ENCODE results near the gene MYMX.
A peak's percentile ranks its signal among the peaks of the same experiment; 100 is the strongest.
"Not testable (repeated sequence)": the region's sequence is repeated elsewhere in the genome, so short reads cannot be mapped to it uniquely, and the experiment has no call there.

Gene MYMX

DNA sequence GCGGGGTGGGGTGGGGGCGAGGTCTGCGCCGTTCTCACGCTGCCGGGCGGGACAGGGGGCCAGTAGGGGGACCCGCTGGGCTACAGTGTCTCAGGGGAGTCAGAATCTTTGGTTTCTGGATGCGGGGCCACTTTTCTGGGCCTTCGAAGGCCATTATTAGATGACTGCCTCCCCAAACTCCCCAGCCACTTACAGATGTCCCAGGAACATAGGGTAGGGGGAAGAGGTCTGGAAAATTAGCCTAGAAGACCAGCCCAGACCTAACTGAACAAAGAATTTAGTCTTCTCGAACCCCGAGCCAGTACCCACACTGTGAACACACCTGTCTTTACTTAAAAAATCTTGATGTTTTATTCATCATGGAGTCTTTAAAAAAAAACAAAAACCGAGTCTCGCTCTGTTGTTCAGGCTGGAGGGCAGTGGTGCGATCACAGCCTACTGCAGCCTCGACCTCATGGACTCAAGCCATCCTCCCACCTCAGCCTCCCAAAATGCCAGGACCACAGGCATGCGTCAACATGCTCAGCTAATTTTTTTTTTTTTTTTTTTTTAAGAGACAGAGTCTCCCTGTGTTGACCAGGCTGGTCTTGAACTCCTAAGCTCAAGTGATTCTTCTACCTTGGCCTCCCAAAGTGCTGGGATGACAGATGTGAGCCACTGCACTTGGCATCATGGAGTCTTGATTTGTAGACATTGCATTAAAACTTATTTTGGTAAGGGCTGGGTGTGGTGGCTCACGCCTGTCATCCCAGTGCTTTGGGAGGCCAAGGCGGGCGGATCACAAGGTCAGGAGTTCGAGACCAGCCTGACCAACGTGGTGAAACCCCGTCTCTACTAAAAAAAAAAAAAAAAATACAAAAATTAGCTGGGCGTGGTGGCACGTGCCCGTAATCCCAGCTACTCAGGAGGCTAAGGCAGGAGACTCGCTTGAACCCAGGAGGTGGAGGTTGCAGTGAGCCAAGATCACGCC is 3.4 kb downstream of the MYMX start:
- DNase-seq (ENCODE audit: low read depth in 3 of 3): no peak

DNA sequence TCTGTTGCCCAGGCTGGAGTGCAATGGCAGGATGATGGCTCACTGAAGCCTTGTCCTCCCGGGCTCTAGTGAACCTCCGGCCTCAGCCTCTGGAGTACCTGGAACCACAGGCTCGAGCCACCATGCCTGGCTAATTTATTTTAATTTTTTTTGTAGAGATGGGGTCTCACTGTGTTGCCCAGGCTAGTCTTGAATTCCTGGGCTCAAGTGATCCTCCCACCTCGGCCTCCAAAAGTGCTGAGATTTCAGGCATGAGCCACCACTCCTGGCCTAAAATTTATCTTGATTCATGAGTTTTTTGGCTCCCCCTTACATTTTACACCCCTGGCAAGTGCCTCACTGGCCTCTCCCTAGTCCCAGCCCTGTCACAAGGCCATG is 4.2 kb downstream of the MYMX start:
- DNase-seq (ENCODE audit: low read depth in 3 of 3): no peak

DNA sequence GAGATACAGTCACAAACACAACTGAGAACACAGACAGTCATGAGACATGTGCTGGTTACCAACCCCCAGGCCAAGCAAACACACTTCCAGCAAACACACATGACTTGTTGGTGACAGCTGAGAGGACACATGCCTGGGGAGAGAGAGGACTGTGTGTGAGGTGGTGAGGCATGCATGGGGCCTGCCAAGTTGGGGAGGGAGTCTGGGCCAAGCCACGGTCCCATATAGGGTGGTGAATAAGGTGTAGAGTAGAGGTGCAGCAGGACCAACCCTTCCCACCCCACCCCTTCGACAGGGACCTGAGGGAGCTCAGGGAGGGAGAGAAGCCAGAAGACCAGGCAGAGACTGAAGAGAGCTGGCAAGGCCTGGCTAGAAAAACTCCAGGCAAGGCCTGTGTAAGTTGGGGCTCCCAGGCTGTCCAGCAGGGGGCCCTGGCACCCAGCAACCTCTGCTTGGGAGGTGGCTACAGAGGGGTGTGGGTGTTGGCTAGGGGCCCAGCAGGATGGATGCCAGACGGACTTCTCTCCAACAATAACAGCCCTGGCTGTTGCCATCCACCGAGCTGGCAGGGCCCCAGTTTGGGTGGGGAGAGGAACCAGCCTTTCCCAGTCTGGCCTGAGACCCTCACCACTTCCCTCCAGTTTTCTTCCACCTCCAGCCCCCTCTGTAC is 4.7 kb downstream of the MYMX start:
- DNase-seq (ENCODE audit: low read depth in 3 of 3): peak; percentile 40 to 47 (median 46)

DNA sequence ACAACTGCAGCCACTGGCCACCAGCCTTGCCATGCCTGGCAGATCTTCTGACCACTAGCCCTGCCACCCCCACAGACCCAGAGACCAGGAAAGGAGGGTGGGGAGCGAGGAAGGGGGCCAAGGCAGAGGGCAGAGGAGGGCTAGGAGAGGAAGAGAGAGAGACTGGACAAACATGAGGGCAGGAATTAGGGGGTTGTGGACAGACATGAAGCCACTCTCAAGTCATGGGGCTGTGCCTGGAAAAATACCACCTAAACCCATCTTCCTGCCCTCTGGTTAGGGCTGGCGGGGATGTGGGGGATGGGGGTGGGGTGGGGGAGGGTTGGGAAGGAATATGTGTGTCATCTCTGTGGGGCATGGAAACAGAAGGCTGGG is 5.2 kb downstream of the MYMX start:
- DNase-seq (ENCODE audit: low read depth in 3 of 3): no peak

DNA sequence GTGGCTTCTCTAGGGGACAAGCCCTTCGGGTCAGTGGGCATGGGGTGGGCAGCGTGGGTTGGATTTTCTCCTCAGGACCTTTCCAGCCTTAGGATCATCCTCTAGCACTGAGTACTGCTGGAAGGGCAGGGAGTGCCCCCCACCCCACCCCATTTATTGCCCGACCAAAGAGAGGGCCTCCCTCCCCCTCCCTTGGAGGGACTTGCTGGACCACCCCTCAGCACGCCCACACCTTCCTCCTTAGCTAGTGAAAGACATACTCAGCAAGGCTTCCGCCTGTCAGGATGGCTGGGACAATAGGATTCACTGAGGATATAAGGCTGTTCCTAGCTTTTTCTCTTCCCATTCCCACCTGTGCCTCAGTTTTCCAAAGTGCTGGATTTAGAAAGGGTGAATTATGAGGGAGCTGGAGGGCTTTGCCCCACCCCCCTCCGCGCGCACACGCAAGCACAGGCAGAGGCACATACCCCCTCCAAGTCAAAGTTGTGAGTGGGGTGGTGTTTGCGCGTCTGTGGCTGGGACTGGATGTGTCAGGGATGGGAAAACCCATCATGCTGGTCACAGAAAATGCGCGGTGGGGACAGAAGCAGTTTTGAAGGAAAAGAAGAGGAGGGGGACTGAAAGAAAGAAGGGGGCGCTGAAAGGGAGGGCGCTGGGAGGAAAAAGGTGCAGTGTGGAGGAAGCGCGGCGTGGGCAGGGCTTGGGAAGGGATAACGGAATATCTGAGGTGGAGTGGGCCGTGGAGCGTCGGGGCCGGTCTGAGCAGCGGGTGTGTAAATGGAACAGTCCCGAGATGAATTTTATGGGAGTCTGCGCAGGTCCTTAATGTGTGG is 6.0 kb downstream of the MYMX start:
- DNase-seq (ENCODE audit: low read depth in 3 of 3): no peak

DNA sequence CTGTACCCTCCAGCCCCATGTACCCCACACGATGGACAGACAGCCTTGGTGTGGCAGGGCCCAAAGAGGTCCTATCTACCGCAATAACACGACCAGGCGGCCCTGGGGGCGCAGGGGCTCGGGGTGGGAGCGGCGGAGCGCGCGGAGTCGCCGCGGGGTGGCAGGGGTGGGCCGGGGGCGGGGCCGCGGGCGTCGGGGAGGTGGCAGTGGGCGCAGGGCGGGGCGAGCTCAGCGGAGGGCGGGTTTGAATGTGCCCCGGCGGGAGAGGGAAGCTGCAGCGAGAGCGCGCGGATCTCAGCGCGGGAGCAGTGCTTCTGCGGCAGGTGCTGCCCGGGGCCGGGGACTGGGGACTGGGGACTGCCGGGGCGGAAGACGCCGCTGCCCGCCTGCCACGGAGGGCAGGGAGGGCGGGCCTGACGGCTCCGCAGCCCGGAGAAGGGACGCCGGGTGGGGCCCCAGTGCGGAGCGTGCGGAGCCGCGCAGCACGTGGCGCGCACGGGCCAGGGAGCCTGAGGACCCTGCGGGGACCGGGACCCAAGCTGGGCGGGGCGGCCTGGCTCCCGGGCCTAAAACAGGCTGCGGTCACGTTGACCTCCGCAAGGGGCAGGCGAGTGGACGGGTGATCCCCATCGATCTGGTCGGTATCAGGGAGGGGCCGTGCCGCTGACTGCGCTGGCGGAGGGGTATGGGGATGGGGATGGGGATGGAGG is 6.7 kb downstream of the MYMX start, which contains the start of gene SLC29A1:
TSS of gene SLC29A1 (plus strand) at position 277 of the 710 bp plus-strand sequence. CDS start 3,719 bp downstream, outside the sequence.
- DNase-seq (ENCODE audit: low read depth in 3 of 3): peak; percentile 73 to 84 (median 78)

DNA sequence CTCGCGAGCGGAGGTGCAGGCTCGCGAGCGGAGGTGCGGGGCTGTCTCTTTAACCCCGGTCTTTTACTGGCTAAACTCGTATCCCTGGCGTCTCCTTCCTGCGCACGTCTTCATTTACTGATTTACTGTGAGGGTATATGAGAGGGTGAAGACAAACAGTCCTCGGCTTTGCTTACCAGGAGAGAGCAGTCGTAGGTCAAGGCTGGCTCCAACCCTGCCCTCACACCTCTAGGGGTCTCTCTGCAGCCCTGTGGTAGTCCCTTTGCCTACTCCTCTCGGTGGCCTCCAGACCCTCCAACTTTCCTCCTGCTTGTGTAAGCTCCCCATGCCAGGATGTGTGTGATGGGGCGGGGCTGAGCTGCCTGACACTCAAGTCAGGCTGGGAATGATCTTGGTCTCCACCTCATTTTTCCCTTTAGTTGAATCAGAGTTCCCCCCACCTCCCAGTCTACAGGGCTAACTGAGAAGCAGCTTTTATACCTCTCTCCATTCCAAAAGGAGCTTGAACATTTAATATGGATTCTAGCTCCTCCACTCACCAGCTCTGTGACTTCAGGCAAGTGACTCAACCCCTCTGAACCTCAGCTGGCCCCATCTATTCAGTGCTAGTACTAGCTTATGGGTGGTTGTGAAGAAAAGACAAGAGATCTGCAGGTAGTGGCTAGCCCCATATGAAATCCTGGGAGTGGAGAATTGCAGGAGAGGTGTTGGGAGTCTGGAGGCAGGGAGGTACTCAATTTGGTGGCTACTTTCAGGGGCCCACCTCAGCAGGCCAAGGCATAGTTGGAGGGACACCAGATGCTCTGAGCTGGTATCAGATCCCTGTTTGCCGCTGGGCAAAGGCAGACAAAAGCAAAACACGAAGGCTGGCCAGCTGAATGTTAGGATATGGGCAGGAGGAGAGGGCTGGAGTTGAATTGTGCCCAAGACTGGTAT is 7.6 kb downstream of the MYMX start:
- no peak for DNase-seq (ENCODE audit: low read depth in 3 of 3)

DNA sequence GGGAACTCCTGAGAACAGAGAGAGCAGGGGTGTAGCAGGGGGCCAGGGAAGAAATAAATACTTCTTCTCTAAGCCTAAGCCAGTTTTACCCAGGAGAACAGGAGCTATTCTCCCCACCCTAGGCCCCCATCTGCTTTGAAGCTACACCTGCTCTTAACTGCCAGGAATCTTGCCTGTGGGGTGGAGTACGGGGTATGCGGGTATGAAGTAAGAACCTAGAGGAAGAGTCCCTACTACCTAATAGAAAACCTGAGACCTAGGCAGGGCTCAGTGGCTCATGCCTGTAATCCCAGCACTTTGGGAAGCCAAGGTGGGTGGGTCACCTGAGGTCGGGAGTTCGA is 8.2 kb downstream of the MYMX start:
- no peak for DNase-seq (ENCODE audit: low read depth in 3 of 3)

DNA sequence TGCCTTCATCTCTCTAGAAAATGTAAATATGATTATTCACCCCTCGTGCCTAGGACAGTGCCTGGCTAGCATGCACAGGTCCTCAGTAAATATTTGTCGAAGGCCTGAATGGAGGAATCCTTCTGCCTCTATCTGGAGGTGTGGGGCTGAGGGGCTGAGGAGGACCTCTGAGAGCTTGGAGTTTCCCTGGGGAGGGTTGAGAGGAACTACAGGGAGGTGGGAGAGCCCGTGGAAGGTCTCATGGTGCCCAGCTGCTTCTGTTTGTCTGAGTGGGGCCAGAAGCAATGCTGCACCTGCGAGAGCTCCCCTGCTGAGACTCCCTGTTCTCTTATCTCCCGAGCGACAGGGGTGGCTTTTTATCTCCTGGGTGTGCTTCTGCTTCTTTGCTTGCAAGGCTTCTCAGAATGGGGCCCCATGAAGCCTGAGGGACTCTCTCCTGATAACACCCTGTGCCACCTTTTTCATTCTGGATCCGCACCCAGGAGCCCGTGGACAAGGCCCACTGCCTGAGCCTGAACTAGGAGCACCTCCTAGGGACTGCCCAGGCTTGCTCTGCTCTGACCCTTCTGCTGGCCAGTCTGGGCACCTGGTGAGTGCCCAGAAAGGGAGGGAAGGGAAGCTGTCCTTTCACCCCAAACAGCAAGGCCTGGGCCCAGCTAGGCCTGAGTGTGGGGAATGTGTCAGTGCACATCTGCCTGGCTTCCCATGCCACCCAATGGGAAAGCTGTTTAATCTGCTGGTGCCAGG is 9.0 kb downstream of the MYMX start:
- no peak for DNase-seq (ENCODE audit: low read depth in 3 of 3)

DNA sequence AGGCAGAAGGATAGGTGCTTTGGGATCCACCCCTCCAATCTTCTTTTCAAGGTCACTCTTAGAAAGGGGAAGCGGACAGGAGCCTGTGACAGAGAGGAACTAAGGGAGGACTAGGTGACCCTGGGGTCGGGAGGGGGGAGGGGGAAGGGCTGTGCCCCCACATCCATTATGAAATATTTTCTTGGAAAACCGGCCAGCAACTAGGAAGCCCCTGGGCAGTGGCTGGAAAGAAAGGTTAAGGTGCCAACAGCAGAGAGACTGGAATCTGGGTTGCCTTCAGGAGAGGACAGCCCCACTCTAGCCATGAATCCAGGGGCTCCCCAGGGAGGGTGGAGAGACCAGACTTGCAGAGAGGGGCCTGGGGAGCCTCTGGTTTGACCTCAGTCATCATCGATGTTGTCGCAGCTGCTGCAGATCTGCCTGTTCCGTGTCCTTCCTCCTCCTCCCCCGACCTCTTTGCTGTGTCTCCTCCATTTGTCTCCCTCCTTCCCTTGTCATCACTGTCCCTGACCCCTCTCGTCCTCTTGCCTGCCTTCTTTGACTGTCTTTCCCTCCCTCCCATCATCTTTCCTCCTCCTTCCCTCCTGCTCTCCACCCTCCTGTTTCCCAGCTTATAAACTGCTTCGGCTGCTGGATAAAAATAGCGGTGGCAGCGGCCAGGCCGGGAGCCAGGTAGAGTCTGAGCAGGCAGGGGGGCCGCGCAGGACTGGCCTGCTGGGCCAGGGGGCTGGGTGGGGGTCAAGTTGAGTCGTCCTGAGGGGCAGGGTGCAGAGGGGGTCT is 9.8 kb downstream of the MYMX start:
- no peak for DNase-seq (ENCODE audit: low read depth in 3 of 3)

DNA sequence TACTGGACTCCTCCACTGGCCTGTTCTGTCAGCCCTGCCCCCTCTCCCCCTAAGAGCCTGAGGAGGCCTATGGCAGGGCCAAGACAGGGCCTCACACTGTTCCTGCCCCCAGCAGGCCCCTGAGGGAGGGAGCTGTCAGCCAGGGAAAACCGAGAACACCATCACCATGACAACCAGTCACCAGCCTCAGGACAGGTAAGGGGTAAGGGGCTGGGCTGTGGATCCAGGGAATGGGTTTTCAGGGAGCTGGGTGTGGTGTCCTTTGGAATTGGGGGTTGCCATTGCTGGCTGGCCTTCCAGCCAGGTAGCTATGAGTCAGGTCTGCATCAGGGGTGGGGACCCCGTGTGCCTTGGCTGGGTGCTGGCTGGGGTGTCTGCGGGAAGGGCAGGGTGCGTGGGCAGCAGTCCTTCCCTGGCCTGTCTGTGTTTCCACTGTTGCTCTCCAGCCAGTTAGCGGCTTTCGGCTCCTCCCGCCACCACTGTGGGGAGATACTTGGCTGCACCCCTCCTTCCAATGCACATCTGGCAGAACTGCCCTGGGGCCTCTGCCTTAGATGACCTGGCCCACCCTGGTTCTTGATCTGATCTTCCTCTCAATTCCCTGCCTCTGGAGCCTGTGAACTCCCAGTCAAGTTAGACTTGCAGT is 10.5 kb downstream of the MYMX start:
- DNase-seq (ENCODE audit: low read depth in 3 of 3): no peak

DNA sequence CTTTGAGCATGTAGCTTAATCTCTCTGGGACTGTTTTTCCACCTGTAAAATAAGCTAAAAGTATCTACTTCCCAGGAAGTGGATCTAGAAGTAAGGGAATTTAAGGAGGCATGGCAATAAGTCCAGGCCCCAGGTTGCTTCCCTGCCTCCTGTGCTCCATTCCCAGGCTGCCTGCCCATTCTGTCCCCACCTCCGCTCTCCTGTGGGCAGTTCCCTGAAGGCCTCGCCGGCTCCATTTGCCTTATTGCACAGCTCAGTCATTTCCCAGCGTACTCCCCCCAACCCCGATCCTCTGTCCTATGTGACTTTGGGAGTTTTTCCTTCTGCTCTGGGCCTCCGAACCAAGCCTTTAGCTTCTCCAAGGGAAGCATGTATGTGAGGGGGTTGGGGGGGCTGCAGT is 11.3 kb downstream of the MYMX start:
- DNase-seq (ENCODE audit: low read depth in 3 of 3): no peak

DNA sequence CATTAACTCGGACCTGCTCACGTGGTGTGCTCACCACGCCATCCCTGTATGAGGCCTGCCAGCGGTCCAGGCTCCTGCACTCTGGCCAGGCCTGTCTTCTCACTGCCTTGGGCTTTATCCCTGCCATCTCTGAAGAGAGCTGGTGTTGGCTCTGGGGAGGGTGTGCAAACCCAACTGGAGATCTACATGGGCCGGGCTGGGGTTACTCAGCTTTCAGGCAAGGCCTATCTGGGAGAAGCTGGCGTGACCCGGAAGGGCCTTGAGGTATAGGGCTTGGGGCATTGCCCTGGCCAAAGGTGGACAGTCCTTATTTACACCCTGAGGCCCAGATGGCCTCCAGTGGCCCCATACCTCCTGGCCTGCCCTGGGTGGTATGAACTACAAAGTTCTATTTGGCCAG is 11.7 kb downstream of the MYMX start:
- DNase-seq (ENCODE audit: low read depth in 3 of 3): no peak

DNA sequence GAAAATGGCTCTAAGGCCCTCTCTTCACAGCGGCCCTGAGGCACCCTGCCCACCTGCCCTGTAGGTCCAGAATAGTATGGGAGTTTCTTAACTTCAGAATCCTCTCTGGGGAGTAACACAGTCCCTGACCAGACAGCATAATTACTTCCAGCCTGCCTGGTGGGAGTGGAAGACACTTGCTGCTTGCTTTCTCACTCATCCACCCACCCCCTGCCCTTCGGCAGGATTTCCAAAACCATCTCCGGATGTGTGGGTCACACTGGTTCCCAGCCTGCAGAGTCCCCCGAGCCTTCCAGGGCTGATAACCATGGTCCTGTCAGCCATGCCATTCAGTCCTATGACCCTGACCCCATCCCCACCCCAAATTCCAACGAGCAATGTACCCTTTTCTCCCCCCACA is 12.1 kb downstream of the MYMX start:
- DNase-seq (ENCODE audit: low read depth in 3 of 3): no peak

DNA sequence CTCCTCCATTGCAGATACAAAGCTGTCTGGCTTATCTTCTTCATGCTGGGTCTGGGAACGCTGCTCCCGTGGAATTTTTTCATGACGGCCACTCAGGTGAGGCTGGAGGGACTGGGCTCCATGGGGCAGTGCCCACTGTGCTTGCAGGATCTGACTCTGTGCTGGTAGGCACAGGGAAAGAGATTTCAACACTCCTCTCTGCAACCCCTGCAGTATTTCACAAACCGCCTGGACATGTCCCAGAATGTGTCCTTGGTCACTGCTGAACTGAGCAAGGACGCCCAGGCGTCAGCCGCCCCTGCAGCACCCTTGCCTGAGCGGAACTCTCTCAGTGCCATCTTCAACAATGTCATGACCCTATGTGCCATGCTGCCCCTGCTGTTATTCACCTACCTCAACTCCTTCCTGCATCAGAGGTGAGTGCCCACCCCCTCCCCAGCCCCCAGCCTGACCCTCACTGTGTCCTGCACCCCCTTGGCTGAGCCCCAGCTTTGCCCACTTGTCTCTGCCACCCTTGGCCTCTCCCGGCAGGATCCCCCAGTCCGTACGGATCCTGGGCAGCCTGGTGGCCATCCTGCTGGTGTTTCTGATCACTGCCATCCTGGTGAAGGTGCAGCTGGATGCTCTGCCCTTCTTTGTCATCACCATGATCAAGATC is 12.8 kb downstream of the MYMX start:
- DNase-seq (ENCODE audit: low read depth in 3 of 3): no peak

DNA sequence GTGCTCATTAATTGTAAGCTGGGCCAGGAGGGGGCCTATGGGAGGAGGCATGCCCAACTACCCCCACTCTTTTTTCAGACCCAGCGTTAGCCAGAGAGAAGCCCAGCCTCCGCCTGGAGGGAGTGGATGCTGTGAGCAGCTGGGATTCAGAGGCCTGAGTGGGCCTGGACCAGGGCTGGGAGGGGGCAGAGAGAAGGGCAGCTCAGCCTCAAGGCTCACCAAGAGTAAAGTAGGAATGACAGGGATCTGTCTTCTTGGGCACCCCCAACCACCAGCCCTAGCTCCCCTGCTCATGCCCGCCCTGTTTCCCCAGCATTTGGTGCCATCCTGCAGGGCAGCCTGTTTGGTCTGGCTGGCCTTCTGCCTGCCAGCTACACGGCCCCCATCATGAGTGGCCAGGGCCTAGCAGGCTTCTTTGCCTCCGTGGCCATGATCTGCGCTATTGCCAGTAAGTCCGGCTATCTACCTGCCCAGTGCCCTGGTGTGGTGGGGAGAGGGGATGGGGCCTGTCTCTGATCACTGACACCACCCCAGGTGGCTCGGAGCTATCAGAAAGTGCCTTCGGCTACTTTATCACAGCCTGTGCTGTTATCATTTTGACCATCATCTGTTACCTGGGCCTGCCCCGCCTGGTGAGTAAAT is 13.4 kb downstream of the MYMX start:
- no peak for DNase-seq (ENCODE audit: low read depth in 3 of 3)

DNA sequence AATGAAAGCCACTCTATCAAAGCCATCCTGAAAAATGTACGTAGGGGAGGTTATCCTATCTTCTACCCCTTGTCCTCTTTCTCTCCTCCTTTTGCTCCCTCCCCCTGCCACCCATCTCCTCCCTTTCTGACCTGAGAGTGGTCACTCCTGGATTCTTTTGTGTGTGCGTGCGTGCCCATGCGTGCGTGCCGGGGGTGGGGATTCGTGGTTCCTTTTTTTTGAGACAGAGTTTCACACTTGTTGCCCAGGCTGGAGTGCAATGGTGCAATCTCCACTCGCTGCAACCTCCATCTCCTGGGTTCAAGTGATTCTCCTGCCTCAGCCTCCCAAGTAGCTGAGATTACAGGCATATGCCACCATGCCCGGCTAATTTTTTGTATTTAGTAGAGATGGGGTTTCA is 14.7 kb downstream of the MYMX start:
- DNase-seq (ENCODE audit: low read depth in 3 of 3): not testable (repeated sequence)
